HCT116 (cell line): Measurements from ENCODE around the gene DNAH5.

Source experiments
- CBX3 ChIP-seq: IDR thresholded peaks from 2 replicates; pipeline ENCODE4 v1.6.1; 2012; ENCODE audit warnings: low read depth
- CTCF ChIP-seq, 3 experiments: fragments of 200-600 bp in 1 of 3; sonication (generic) in 1 of 3; IDR thresholded peaks in 2 of 3; conservative IDR thresholded peaks in 1 of 3; 2 replicates each; pipeline ENCODE4 v1.5.1; 2012 to 2017; ENCODE audit warnings: low read depth in 2 of 3, low read length in 2 of 3, antibody characterized with exemption in 1 of 3, borderline replicate concordance in 1 of 3, control low read depth in 1 of 3, mild to moderate bottlenecking in 1 of 3, mixed read lengths in 1 of 3, mixed run types in 1 of 3, moderate library complexity in 1 of 3; ENCODE audit not compliant: insufficient read depth in 1 of 3
- REST ChIP-seq: IDR thresholded peaks from 2 replicates; pipeline ENCODE4 v1.6.1; 2012; ENCODE audit warnings: low read depth
- ZFX ChIP-seq: fragments of 450-650 bp; IDR thresholded peaks from 2 replicates; pipeline ENCODE4 v1.6.1; 2017

- TF ChIP-seq ZFX (no peak), REST (no peak), CTCF (IDR thresholded peaks at IDR 0.05 in 2 of 3, conservative IDR thresholded peaks at IDR 0.05 in 1 of 3; ENCODE audit: borderline replicate concordance in 1 of 3, insufficient read depth in 1 of 3, low read depth in 2 of 3, low read length in 2 of 3) (no peak), CBX3 (no peak)
Measured at GRCh38 chr5:13830536-13830935, 114.0 kb downstream of the DNAH5 start.
